HFFc6 (cell line): ENCODE data around the gene DNAJC18. TPM values are rescaled to one million over a fixed set of nuclear protein-coding genes. Genes with fewer than 3 reads are reported as not detected.
"Not testable (repeated sequence)": the region's sequence is repeated elsewhere in the genome, so short reads cannot be mapped to it uniquely, and the experiment has no call there.

ENCODE experiments used
- DNase-seq: peaks from one replicate; pipeline ENCODE4 v3.0.0-alpha.2; 2018
- H3K27ac Mint-ChIP-seq: 2 replicates; pipeline ENCODE4 v1.8.0; 2020; ENCODE audit warnings: mild to moderate bottlenecking, mixed read lengths
- H3K27me3 Mint-ChIP-seq: 2 replicates; pipeline ENCODE4 v1.8.0; 2021; ENCODE audit warnings: mild to moderate bottlenecking, moderate library complexity, mixed read lengths; ENCODE audit not compliant: insufficient read depth
- H3K36me3 Mint-ChIP-seq: 2 replicates; pipeline ENCODE4 v1.8.0; 2021; ENCODE audit warnings: low read depth, mixed read lengths
- H3K4me1 Mint-ChIP-seq: 2 replicates; pipeline ENCODE4 v1.8.0; 2020; ENCODE audit warnings: low read depth, mixed read lengths
- H3K4me3 Mint-ChIP-seq: 2 replicates; pipeline ENCODE4 v1.8.0; 2020; ENCODE audit warnings: mild to moderate bottlenecking, moderate library complexity, mixed read lengths
- H3K9me3 Mint-ChIP-seq: 2 replicates; pipeline ENCODE4 v1.8.0; 2020; ENCODE audit warnings: mild to moderate bottlenecking, mixed read lengths
- CTCF ChIP-seq: fragments of 200-600 bp; sonication (generic); IDR thresholded peaks from 2 replicates; pipeline ENCODE4 v1.5.0; 2021; ENCODE audit warnings: antibody characterized with exemption, mild to moderate bottlenecking
- total RNA-seq, 6 experiments: library from RNA; stranded (reverse); fragmentation: NEBNext Ultra II Directional; extraction: Animal tissue kit (Norgen Biotek cat#: 25700); gene quantifications; 2 replicates in 1 of 6; 3 replicates in 5 of 6; pipeline ENCODE4 v1.2.3, GENCODE V29; 2021

The DNAJC18 gene
- total RNA-seq, 6 experiments from 2014 or later, result 14.3 to 19.9 (median 18.2) TPM

- H3K4me3 Mint-ChIP-seq, result peak overlapping the region; percentile 63
Observed at GRCh38 chr5:139445325-139446170, 6.2 kb upstream of the DNAJC18 start.

GRCh38 chr5:139443831-139444453, 4.6 kb upstream of the DNAJC18 start:
- peak overlapping the region; percentile 35 for H3K4me3 Mint-ChIP-seq
- H3K4me1 Mint-ChIP-seq, result peaks cover 70% of the 10 kb centered on the region
- no peaks in the 10 kb centered on the region for H3K36me3 Mint-ChIP-seq
- peaks cover 3% of the 10 kb centered on the region; the same call in 1 of the 2 replicates for H3K27me3 Mint-ChIP-seq
- TF ChIP-seq CTCF, result no peak
- no peaks in the 10 kb centered on the region for H3K9me3 Mint-ChIP-seq
- peak overlapping the region; percentile 90 for H3K27ac Mint-ChIP-seq
- DNase-seq, result peak; percentile 87

More at GRCh38 chr5:139445325-139446170, 6.2 kb upstream of the DNAJC18 start:
- Mint-ChIP-seq H3K27ac (peak overlapping the region; percentile 83), H3K36me3 (no peaks in the 10 kb centered on the region), H3K27me3 (peaks cover 3% of the 10 kb centered on the region; the same call in 1 of the 2 replicates), H3K4me1 (peaks cover 60% of the 10 kb centered on the region), H3K9me3 (no peaks in the 10 kb centered on the region)
- TF ChIP-seq CTCF, result no peak
- peak; percentile 78 for DNase-seq

- H3K4me1 Mint-ChIP-seq, result peaks cover 54% of the 10 kb centered on the region
- not testable (repeated sequence) for DNase-seq, H3K27me3 Mint-ChIP-seq, H3K36me3 Mint-ChIP-seq, H3K27ac Mint-ChIP-seq, H3K4me3 Mint-ChIP-seq, H3K9me3 Mint-ChIP-seq
Observed at GRCh38 chr5:139440416-139440815, 1.1 kb upstream of the DNAJC18 start.

GRCh38 chr5:139438707-139439012, 665 bp downstream of the DNAJC18 start:
- DNase-seq, result no peak
- TF ChIP-seq CTCF, result no peak
- peaks cover 36% of the 10 kb centered on the region for H3K4me1 Mint-ChIP-seq
- no peaks in the 10 kb centered on the region; the same call in 1 of the 2 replicates for H3K27me3 Mint-ChIP-seq
- peak overlapping the region; percentile 97 for H3K4me3 Mint-ChIP-seq
- H3K9me3 Mint-ChIP-seq, result no peaks in the 10 kb centered on the region
- no peaks in the 10 kb centered on the region for H3K36me3 Mint-ChIP-seq
- H3K27ac Mint-ChIP-seq, result peak overlapping the region; percentile 97

GRCh38 chr5:139435676-139436075, 3.6 kb downstream of the DNAJC18 start:
- Mint-ChIP-seq H3K9me3 (no peaks in the 10 kb centered on the region), H3K36me3 (peaks cover 5% of the 10 kb centered on the region; the same call in 1 of the 2 replicates), H3K4me3 (no peak overlapping the region), H3K27me3 (no peaks in the 10 kb centered on the region; the same call in 1 of the 2 replicates), H3K4me1 (peaks cover 30% of the 10 kb centered on the region), H3K27ac (no peak overlapping the region)
- DNase-seq, result no peak
- no peak for TF ChIP-seq CTCF

- H3K9me3 Mint-ChIP-seq, result no peaks in the 10 kb centered on the region
- DNase-seq, result no peak
- no peak for TF ChIP-seq CTCF
- H3K27me3 Mint-ChIP-seq, result no peaks in the 10 kb centered on the region; the same call in 1 of the 2 replicates
- H3K27ac Mint-ChIP-seq, result no peak overlapping the region
- peaks cover 14% of the 10 kb centered on the region for H3K4me1 Mint-ChIP-seq
- H3K36me3 Mint-ChIP-seq, result peaks cover 5% of the 10 kb centered on the region; the same call in 1 of the 2 replicates
- no peak overlapping the region for H3K4me3 Mint-ChIP-seq
Observed at GRCh38 chr5:139431706-139432105, 7.6 kb downstream of the DNAJC18 start.
